Osteocyte (in vitro differentiated cells): Measurements from ENCODE around the gene TMEM119. TPM values are rescaled to one million over a fixed set of nuclear protein-coding genes. Genes with fewer than 3 reads are reported as not detected.
"Not testable (repeated sequence)": the region's sequence is repeated elsewhere in the genome, so short reads cannot be mapped to it uniquely, and the experiment has no call there.

ENCODE experiments used
- DNase-seq: peaks from one replicate; pipeline ENCODE4 v3.0.0; 2021; ENCODE audit warnings: mixed read lengths; ENCODE audit not compliant: unreplicated experiment; ENCODE audit errors: extremely low spot score
- H3K27ac Mint-ChIP-seq: one replicate; pipeline ENCODE4 v1.8.0; 2021; ENCODE audit warnings: mild to moderate bottlenecking, mixed read lengths; ENCODE audit not compliant: unreplicated experiment
- H3K27me3 Mint-ChIP-seq: one replicate; pipeline ENCODE4 v1.8.0; 2021; ENCODE audit warnings: mixed read lengths; ENCODE audit not compliant: unreplicated experiment
- H3K36me3 Mint-ChIP-seq: one replicate; pipeline ENCODE4 v1.8.0; 2021; ENCODE audit warnings: mixed read lengths; ENCODE audit not compliant: unreplicated experiment
- H3K4me1 Mint-ChIP-seq: one replicate; pipeline ENCODE4 v1.8.0; 2021; ENCODE audit warnings: mixed read lengths; ENCODE audit not compliant: unreplicated experiment
- H3K4me3 Mint-ChIP-seq: one replicate; pipeline ENCODE4 v1.8.0; 2021; ENCODE audit warnings: mild to moderate bottlenecking, moderate library complexity, mixed read lengths; ENCODE audit not compliant: unreplicated experiment
- H3K9me3 Mint-ChIP-seq: one replicate; pipeline ENCODE4 v1.8.0; 2021; ENCODE audit warnings: mixed read lengths; ENCODE audit not compliant: unreplicated experiment
- total RNA-seq: library from RNA; stranded (reverse); gene quantifications from 2 replicates; pipeline ENCODE4 v1.2.1, GENCODE V29; 2021
- TF ChIP-seq, protein P1 (sequence below): fragments of 200-600 bp; sonication (generic); IDR thresholded peaks from 2 replicates; pipeline ENCODE4 v1.5.0; 2021; ENCODE audit warnings: antibody characterized with exemption, mild to moderate bottlenecking, moderate library complexity

TMEM119 gene
- total RNA-seq, 1 donor from 2014 or later = 54.0 TPM

DNA sequence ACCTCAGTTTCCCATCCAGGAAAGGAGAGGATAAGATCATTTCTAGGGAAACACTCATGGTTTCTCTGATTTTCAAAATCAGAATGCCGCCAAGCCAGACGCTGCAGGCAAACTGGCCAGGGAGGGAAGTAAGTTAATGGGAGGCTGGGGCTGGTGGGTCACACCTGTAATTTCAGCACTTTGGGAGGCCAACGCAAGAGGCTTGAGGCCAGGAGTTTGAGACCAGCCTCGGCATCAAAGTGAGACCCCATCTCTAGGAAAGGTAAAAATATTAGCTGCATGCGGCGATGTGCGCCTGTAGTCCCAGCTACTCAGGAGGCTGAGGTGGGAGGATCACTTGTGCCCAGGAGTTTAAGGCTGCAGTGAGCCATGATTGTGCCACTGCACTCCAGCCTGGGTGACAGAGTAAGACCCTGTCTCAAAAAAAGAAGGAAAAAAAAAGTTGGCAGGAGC lies 35.2 kb upstream of the TMEM119 start:
- H3K4me3 Mint-ChIP-seq = no peak overlapping the region
- H3K27me3 Mint-ChIP-seq = no peaks in the 10 kb centered on the region
- TF ChIP-seq, protein P1, sequence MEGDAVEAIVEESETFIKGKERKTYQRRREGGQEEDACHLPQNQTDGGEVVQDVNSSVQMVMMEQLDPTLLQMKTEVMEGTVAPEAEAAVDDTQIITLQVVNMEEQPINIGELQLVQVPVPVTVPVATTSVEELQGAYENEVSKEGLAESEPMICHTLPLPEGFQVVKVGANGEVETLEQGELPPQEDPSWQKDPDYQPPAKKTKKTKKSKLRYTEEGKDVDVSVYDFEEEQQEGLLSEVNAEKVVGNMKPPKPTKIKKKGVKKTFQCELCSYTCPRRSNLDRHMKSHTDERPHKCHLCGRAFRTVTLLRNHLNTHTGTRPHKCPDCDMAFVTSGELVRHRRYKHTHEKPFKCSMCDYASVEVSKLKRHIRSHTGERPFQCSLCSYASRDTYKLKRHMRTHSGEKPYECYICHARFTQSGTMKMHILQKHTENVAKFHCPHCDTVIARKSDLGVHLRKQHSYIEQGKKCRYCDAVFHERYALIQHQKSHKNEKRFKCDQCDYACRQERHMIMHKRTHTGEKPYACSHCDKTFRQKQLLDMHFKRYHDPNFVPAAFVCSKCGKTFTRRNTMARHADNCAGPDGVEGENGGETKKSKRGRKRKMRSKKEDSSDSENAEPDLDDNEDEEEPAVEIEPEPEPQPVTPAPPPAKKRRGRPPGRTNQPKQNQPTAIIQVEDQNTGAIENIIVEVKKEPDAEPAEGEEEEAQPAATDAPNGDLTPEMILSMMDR = no peak
- peaks cover 57% of the 10 kb centered on the region for H3K4me1 Mint-ChIP-seq
- DNase-seq = no peak
- peak overlapping the region; percentile 11 for H3K27ac Mint-ChIP-seq
- no peaks in the 10 kb centered on the region for H3K9me3 Mint-ChIP-seq
- H3K36me3 Mint-ChIP-seq = no peaks in the 10 kb centered on the region

DNA sequence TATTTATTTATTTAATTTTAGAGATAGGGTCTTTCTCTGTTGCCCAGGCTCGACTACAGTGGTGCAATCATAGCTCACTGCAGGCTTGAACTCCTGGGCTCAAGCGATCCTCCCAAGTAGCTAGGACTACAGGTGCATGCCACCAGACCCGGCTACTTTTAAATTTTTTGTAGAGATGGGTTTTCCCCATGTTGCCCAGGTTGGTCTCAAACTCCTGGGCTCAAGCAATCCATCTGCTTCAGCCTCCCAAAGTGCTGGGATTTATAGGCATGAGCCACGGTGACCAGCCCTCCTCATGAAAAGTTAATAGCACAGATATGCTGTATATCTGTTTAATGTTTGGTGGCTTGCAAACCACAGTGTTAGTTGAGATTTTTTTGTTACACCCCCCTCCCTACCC lies 33.4 kb upstream of the TMEM119 start:
- peaks cover 53% of the 10 kb centered on the region for H3K4me1 Mint-ChIP-seq
- not testable (repeated sequence) for H3K9me3 Mint-ChIP-seq, H3K36me3 Mint-ChIP-seq, H3K27me3 Mint-ChIP-seq, H3K4me3 Mint-ChIP-seq, DNase-seq
- H3K27ac Mint-ChIP-seq = peak overlapping the region; percentile 77

DNA sequence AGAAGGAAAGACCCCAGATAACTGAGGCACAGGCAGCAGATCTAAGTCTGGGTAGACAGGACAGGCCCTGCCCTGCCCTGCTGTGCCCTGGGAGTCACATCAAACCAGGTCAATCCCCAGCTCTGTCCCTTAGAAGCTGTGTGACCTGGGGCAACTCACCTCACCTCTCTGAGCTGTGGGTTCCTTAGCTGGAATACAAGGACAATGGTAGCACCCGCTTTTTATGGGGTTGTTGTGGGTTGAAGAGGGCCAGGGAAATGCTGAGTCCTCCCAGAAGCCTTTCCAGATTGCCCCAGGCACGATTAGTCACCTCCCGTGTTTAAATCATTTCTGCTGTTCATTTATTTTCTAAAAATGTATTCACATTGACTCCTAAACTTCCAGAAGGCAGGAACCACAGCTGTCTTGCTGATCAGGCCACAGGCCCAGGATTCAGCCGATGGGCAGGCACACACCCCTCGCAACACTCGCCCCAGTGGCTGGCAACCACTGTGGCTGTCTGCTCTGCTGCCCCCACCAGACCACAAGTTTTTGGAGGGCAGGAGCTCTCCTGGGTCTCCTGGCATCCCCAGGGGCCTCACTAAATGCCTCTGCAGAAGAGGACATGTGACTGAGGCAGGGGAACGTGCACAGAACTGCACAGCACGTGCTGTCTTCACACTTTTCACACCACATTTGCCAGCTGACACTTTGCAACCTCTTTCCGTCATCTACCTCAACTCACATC lies 32.8 kb upstream of the TMEM119 start:
- TF ChIP-seq, protein P1 = no peak
- Mint-ChIP-seq H3K36me3 (no peaks in the 10 kb centered on the region), H3K27ac (peak overlapping the region; percentile 77), H3K9me3 (no peaks in the 10 kb centered on the region), H3K27me3 (no peaks in the 10 kb centered on the region), H3K4me1 (peaks cover 48% of the 10 kb centered on the region), H3K4me3 (no peak overlapping the region)
- no peak for DNase-seq

DNA sequence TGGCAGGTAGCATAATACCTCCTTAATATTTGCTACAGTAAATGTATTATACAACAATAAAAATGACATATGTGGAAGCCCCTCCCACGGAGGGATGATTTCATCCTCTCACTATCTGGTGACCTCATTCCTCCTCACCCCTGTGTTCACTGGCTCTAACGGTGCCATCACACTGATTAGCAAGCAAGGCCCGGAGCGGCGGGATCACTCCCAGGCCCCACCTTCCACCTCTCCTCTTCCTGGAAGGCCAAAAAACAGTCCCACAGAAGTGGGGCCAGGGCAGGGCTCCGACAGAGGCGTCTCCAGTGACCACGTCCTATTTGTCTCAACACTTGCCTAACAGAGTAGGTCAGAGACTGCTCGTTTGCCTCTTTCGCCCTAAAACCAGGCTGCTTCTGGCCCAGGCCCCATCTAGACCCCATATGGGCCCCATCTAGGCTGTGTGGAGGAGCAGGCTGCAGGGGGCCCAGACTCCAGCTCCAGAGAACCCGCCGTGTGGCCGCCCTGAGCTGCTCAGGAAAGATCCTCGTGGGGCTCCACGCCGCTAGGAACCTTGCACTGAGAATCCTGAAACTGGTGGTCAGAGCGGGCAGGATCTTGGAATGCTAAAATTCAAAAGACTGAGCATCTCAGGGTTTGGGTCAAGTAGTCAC lies 32.1 kb upstream of the TMEM119 start:
- Mint-ChIP-seq H3K36me3 (no peaks in the 10 kb centered on the region), H3K4me3 (no peak overlapping the region), H3K9me3 (no peaks in the 10 kb centered on the region), H3K27me3 (no peaks in the 10 kb centered on the region), H3K27ac (peak overlapping the region; percentile 77), H3K4me1 (peaks cover 48% of the 10 kb centered on the region)
- TF ChIP-seq, protein P1 = no peak
- no peak for DNase-seq

DNA sequence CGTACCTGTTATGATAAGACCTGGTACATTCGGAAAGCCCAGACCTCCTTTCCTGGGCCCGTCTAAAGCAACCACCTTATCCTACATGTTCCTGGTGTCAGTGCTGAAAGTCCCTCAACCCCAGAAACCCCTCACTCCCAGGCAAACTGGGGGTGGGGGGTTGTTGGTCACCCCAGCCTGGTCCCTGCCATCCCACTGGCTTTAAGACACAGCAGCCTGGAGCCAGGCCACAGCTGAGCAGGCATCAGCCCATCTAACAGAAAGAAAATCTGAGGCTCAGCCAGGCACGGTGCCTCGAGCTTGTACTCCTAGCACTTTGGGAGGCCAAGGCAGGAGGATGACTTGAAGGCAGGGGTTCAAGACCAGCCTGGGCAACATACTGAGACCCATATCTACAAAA lies 31.3 kb upstream of the TMEM119 start:
- no peaks in the 10 kb centered on the region for H3K27me3 Mint-ChIP-seq
- H3K27ac Mint-ChIP-seq = peak overlapping the region; percentile 56
- H3K9me3 Mint-ChIP-seq = no peaks in the 10 kb centered on the region
- no peaks in the 10 kb centered on the region for H3K36me3 Mint-ChIP-seq
- H3K4me3 Mint-ChIP-seq = no peak overlapping the region
- no peak for DNase-seq
- TF ChIP-seq, protein P1 = no peak
- H3K4me1 Mint-ChIP-seq = peaks cover 44% of the 10 kb centered on the region
